Neural progenitor cell (in vitro differentiated cells): Measurements from ENCODE around the gene MTRF1L. TPM values are rescaled to one million over a fixed set of nuclear protein-coding genes. Genes with fewer than 3 reads are reported as not detected.

Source experiments
- DNase-seq: peaks from one replicate; pipeline ENCODE4 v3.0.0-alpha.2; 2016; ENCODE audit warnings: low spot score
- H2AFZ ChIP-seq: fragments of 200-600 bp; sonication (generic); replicated peaks from 2 replicates; pipeline ENCODE4 v1.6.1; 2016; ENCODE audit warnings: antibody characterized with exemption
- H3F3A ChIP-seq: fragments of 200-600 bp; sonication (generic); 2 replicates; pipeline ENCODE4 v1.6.1; 2016; ENCODE audit warnings: antibody characterized with exemption, low read depth
- H3K27ac ChIP-seq: fragments of 200-600 bp; sonication (generic); 2 replicates; pipeline ENCODE4 v1.5.1; 2016; ENCODE audit warnings: mild to moderate bottlenecking
- H3K27me3 ChIP-seq: fragments of 200-600 bp; sonication (generic); 2 replicates; pipeline ENCODE4 v1.6.1; 2016; ENCODE audit warnings: mild to moderate bottlenecking, moderate library complexity
- H3K36me3 ChIP-seq: fragments of 200-600 bp; sonication (generic); 2 replicates; pipeline ENCODE4 v1.5.1; 2016
- H3K4me1 ChIP-seq: fragments of 200-600 bp; sonication (generic); 2 replicates; pipeline ENCODE4 v1.6.1; 2016; ENCODE audit warnings: mixed run types
- H3K4me2 ChIP-seq: fragments of 200-600 bp; sonication (generic); 2 replicates; pipeline ENCODE4 v1.6.1; 2016
- H3K4me3 ChIP-seq: fragments of 200-600 bp; sonication (generic); 2 replicates; pipeline ENCODE4 v1.5.1; 2016
- H3K79me2 ChIP-seq: fragments of 200-600 bp; sonication (generic); 2 replicates; pipeline ENCODE4 v1.6.1; 2016; ENCODE audit warnings: low read depth
- H3K9ac ChIP-seq: fragments of 200-600 bp; sonication (generic); 2 replicates; pipeline ENCODE4 v1.6.1; 2016
- H3K9me3 ChIP-seq: fragments of 200-600 bp; sonication (generic); 2 replicates; pipeline ENCODE4 v1.5.1; 2016; ENCODE audit warnings: low read depth
- H4K20me1 ChIP-seq: fragments of 200-600 bp; sonication (generic); 2 replicates; pipeline ENCODE4 v1.6.1; 2016; ENCODE audit warnings: low read depth
- H3K27ac Mint-ChIP-seq: 3 replicates; pipeline ENCODE4 v1.8.0; 2021; ENCODE audit warnings: mixed read lengths
- H3K27me3 Mint-ChIP-seq: 2 replicates; pipeline ENCODE4 v1.8.0; 2022; ENCODE audit warnings: low read depth, mild to moderate bottlenecking, inconsistent platforms, moderate library complexity, mixed read lengths; ENCODE audit not compliant: insufficient read depth
- H3K36me3 Mint-ChIP-seq: 3 replicates; pipeline ENCODE4 v1.8.0; 2021; ENCODE audit warnings: mixed read lengths
- H3K4me1 Mint-ChIP-seq: 3 replicates; pipeline ENCODE4 v1.8.0; 2021; ENCODE audit warnings: mixed read lengths
- H3K4me3 Mint-ChIP-seq: 3 replicates; pipeline ENCODE4 v1.8.0; 2021; ENCODE audit warnings: mild to moderate bottlenecking, moderate library complexity, mixed read lengths
- H3K9me3 Mint-ChIP-seq: 3 replicates; pipeline ENCODE4 v1.8.0; 2020; ENCODE audit warnings: mixed read lengths
- CTCF ChIP-seq: fragments of 200-600 bp; sonication (generic); IDR thresholded peaks from 2 replicates; pipeline ENCODE4 v1.5.1; 2017; ENCODE audit warnings: antibody characterized with exemption, mild to moderate bottlenecking
- EZH2 ChIP-seq: fragments of 200-600 bp; sonication (generic); IDR thresholded peaks from 2 replicates; pipeline ENCODE4 v1.6.1; 2017; ENCODE audit warnings: antibody characterized with exemption, mild to moderate bottlenecking, moderate library complexity
- EZH2phosphoT487 ChIP-seq: fragments of 200-600 bp; sonication (generic); IDR thresholded peaks from 2 replicates; pipeline ENCODE4 v1.6.1; 2017; ENCODE audit warnings: antibody characterized with exemption
- small RNA-seq: library from RNA; depleted of rRNA; stranded (forward); fragments of <200 nt; gene quantifications from one replicate; pipeline ENCODE3, GENCODE V24; 2015
- total RNA-seq: library from RNA; depleted of rRNA; stranded (reverse); fragments of >200 nt; gene quantifications from 2 replicates; pipeline ENCODE4 v1.2.3, GENCODE V29; 2015; ENCODE audit warnings: low replicate concordance

The MTRF1L gene
- total RNA-seq, 1 donor from 2014 or later: 29.0 TPM

GRCh38 chr6:152943260-152943897 lies 59.1 kb downstream of the MTRF1L start:
- Histone ChIP-seq H3K9me3 (no peaks in the 10 kb centered on the region), H3F3A (no peaks in the 10 kb centered on the region), H4K20me1 (no peaks in the 10 kb centered on the region), H3K4me1 (no peaks in the 10 kb centered on the region), H3K27ac (no peak overlapping the region), H3K79me2 (no peaks in the 10 kb centered on the region), H3K9ac (no peak overlapping the region), H3K27me3 (no peaks in the 10 kb centered on the region), H3K4me2 (no peak overlapping the region), H2AFZ (no peak overlapping the region), H3K4me3 (no peak overlapping the region), H3K36me3 (no peaks in the 10 kb centered on the region)
- H3K9me3 Mint-ChIP-seq: no peaks in the 10 kb centered on the region
- H3K27ac Mint-ChIP-seq: no peak overlapping the region
- H3K4me3 Mint-ChIP-seq: no peak overlapping the region
- no peak for DNase-seq
- H3K4me1 Mint-ChIP-seq: no peaks in the 10 kb centered on the region
- H3K36me3 Mint-ChIP-seq: no peaks in the 10 kb centered on the region
- H3K27me3 Mint-ChIP-seq: no peaks in the 10 kb centered on the region
- TF ChIP-seq EZH2 (no peak), EZH2phosphoT487 (no peak), CTCF (no peak)

GRCh38 chr6:152942319-152942869 lies 60.1 kb downstream of the MTRF1L start:
- H3K4me1 ChIP-seq: no peaks in the 10 kb centered on the region
- H2AFZ ChIP-seq: no peak overlapping the region
- no peak overlapping the region for H3K4me2 ChIP-seq
- H3K4me3 ChIP-seq: no peak overlapping the region
- Mint-ChIP-seq H3K4me1 (no peaks in the 10 kb centered on the region), H3K4me3 (no peak overlapping the region), H3K36me3 (no peaks in the 10 kb centered on the region), H3K9me3 (no peaks in the 10 kb centered on the region), H3K27ac (no peak overlapping the region), H3K27me3 (no peaks in the 10 kb centered on the region)
- no peak for TF ChIP-seq EZH2
- no peak for TF ChIP-seq CTCF
- TF ChIP-seq EZH2phosphoT487: no peak
- no peaks in the 10 kb centered on the region for H4K20me1 ChIP-seq
- H3K27me3 ChIP-seq: no peaks in the 10 kb centered on the region
- H3F3A ChIP-seq: no peaks in the 10 kb centered on the region
- DNase-seq: no peak
- no peaks in the 10 kb centered on the region for H3K9me3 ChIP-seq
- no peak overlapping the region for H3K9ac ChIP-seq
- no peaks in the 10 kb centered on the region for H3K36me3 ChIP-seq
- H3K27ac ChIP-seq: no peak overlapping the region
- H3K79me2 ChIP-seq: no peaks in the 10 kb centered on the region

- no peaks in the 10 kb centered on the region for H3K79me2 ChIP-seq
- H3K27me3 ChIP-seq: no peaks in the 10 kb centered on the region
- Mint-ChIP-seq H3K27ac (no peak overlapping the region), H3K27me3 (no peaks in the 10 kb centered on the region), H3K9me3 (no peaks in the 10 kb centered on the region), H3K4me3 (no peak overlapping the region), H3K4me1 (no peaks in the 10 kb centered on the region), H3K36me3 (no peaks in the 10 kb centered on the region)
- no peak overlapping the region for H3K4me3 ChIP-seq
- H3K9ac ChIP-seq: no peak overlapping the region
- H3K4me1 ChIP-seq: no peaks in the 10 kb centered on the region
- no peak for DNase-seq
- H3K9me3 ChIP-seq: no peaks in the 10 kb centered on the region
- no peaks in the 10 kb centered on the region for H3K36me3 ChIP-seq
- no peaks in the 10 kb centered on the region for H3F3A ChIP-seq
- no peak overlapping the region for H3K27ac ChIP-seq
- H2AFZ ChIP-seq: no peak overlapping the region
- no peak overlapping the region for H3K4me2 ChIP-seq
- H4K20me1 ChIP-seq: no peaks in the 10 kb centered on the region
- TF ChIP-seq EZH2phosphoT487 (no peak), CTCF (no peak), EZH2 (no peak)
Observed at GRCh38 chr6:152941746-152942145, 60.8 kb downstream of the MTRF1L start.

Small RNA genes within 50 kb of the gene (small RNA-seq; reads per million reads assigned to genes)
- gene AL080276.1: not detected

Other genes starting within 250 kb of the MTRF1L start
- gene FBXO5, start 19.7 kb downstream of the MTRF1L start, total RNA-seq: 80.7 and 111 TPM in 2 replicates
- 4.8 and 8.1 TPM in 2 replicates for gene RGS17, start 128.6 kb upstream of the MTRF1L start, total RNA-seq